ENCODE measurements around the gene NUDT1. TPM values are rescaled to one million over a fixed set of nuclear protein-coding genes. Genes with fewer than 3 reads are reported as not detected.

Gene NUDT1
- total RNA-seq, 1 donor: 44.7 TPM

GRCh38 chr7:2289111-2289586 is 47.1 kb downstream of the NUDT1 start:
- no peak for DNase-seq (ENCODE audit: low read depth in 2 of 3, low spot score in 2 of 3)

- no peak for DNase-seq (ENCODE audit: low read depth in 2 of 3, low spot score in 2 of 3)
Observed at GRCh38 chr7:2289621-2290020, 47.6 kb downstream of the NUDT1 start.

- DNase-seq (ENCODE audit: low read depth in 2 of 3, low spot score in 2 of 3): no peak
Observed at GRCh38 chr7:2290877-2291276, 48.9 kb downstream of the NUDT1 start.

GRCh38 chr7:2295936-2296620 is 54.1 kb downstream of the NUDT1 start:
- DNase-seq (ENCODE audit: low read depth in 2 of 3, low spot score in 2 of 3): no peak

- no peak for DNase-seq (ENCODE audit: low read depth in 2 of 3, low spot score in 2 of 3)
Observed at GRCh38 chr7:2296832-2297231, 54.8 kb downstream of the NUDT1 start.

GRCh38 chr7:2299131-2299829 is 57.3 kb downstream of the NUDT1 start:
- peak in 1 of 3 donors; percentile 12 for DNase-seq (ENCODE audit: low read depth in 2 of 3, low spot score in 2 of 3)

- DNase-seq (ENCODE audit: low read depth in 2 of 3, low spot score in 2 of 3): peak in 1 of 3 donors; percentile 14
Observed at GRCh38 chr7:2299870-2300512, 58.0 kb downstream of the NUDT1 start.

Other genes with a start within 250 kb of the NUDT1 start
- gene MAD1L1, start 9.3 kb upstream of the NUDT1 start, total RNA-seq: 57.9 TPM
- gene MRM2, start within 50 bp of the NUDT1 start, total RNA-seq: 12.7 TPM
- gene SNX8, start 72.2 kb downstream of the NUDT1 start, total RNA-seq: 5.7 TPM
- 117 TPM for gene EIF3B, start 112.6 kb downstream of the NUDT1 start, total RNA-seq
- gene CHST12, start 161.4 kb downstream of the NUDT1 start, total RNA-seq: 29.6 TPM
- not detected for gene GRIFIN, start 234.2 kb downstream of the NUDT1 start, total RNA-seq